ENCODE measurements around the gene PTPN1.

DNA sequence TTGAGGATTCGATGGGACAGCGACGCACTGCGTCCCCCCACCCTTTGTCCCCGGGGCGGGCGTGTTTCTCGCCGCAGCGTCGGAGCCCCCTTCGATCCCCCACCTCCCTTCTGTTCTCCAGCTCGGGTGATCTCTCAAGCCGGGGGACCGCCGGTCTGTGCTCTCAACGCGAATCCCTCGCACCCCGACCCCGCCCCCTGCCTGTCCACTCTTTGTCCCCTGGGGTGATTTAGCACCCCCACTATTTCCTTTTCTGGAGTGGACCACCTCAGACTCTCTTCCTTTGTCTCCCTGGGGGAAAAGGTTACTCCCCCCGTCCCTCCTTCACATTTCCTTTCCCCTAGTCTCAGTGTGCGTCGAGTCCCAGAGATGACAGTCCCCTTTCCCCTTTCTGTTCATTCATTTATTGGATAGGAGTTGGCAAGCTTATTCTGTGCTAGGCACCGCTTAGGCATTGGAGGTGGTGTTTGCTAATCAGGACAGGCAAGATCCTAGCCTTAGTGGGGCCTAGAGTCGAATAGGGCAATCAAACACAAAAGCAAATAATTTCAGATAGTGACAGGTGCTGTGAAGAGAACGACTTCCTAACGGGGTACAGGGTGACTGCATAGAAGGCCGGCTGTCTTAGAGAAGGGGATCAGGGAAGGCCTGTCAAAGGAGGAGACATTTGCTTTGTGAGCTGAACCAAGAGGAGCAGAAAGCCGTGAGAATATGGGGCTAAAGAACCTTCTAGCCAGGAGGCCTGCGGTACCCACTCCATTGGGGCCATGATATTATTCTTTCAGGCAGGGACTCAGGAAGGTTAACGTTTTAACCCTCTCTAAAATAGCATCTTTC is 741 bp downstream of the PTPN1 start:
- TF ChIP-seq TAF1 (IDR thresholded peaks at IDR 0.05; ENCODE audit: borderline replicate concordance, insufficient read depth, low read length) (no peak), POLR2AphosphoS5 (IDR thresholded peaks at IDR 0.05; ENCODE audit: low read depth, low read length) (no peak), SIN3A (IDR thresholded peaks at IDR 0.05; ENCODE audit: borderline replicate concordance, insufficient read depth, low read length) (no peak), FOXP2 (optimal IDR thresholded peaks at IDR 0.05; ENCODE audit: borderline replicate concordance, extremely low read depth, extremely low read length, insufficient read depth) (no peak)
- TF ChIP-seq, protein P1, sequence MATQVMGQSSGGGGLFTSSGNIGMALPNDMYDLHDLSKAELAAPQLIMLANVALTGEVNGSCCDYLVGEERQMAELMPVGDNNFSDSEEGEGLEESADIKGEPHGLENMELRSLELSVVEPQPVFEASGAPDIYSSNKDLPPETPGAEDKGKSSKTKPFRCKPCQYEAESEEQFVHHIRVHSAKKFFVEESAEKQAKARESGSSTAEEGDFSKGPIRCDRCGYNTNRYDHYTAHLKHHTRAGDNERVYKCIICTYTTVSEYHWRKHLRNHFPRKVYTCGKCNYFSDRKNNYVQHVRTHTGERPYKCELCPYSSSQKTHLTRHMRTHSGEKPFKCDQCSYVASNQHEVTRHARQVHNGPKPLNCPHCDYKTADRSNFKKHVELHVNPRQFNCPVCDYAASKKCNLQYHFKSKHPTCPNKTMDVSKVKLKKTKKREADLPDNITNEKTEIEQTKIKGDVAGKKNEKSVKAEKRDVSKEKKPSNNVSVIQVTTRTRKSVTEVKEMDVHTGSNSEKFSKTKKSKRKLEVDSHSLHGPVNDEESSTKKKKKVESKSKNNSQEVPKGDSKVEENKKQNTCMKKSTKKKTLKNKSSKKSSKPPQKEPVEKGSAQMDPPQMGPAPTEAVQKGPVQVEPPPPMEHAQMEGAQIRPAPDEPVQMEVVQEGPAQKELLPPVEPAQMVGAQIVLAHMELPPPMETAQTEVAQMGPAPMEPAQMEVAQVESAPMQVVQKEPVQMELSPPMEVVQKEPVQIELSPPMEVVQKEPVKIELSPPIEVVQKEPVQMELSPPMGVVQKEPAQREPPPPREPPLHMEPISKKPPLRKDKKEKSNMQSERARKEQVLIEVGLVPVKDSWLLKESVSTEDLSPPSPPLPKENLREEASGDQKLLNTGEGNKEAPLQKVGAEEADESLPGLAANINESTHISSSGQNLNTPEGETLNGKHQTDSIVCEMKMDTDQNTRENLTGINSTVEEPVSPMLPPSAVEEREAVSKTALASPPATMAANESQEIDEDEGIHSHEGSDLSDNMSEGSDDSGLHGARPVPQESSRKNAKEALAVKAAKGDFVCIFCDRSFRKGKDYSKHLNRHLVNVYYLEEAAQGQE (IDR thresholded peaks at IDR 0.05; ENCODE audit: insufficient read depth in 1 of 2, low read depth in 2 of 2, low read length in 2 of 2), result no peak
